Stimulated activated CD4-positive, alpha-beta T cell treated with anti-CD3 and anti-CD28 coated beads, TNF-alpha, amount 100 ng/mL, for 4 hours (primary cell): ENCODE measurements around the gene R3HCC1L.

Source experiments
- DNase-seq, 3 experiments: peaks; one replicate each; pipeline ENCODE4 v3.0.0-alpha.2; 2020; ENCODE audit warnings: low read depth in 3 of 3

Gene R3HCC1L

GRCh38 chr10:98231417-98231816 lies 97.0 kb downstream of the R3HCC1L start:
- no peak for DNase-seq

- no peak for DNase-seq
Measured at GRCh38 chr10:98235846-98236245, 101.4 kb downstream of the R3HCC1L start.

GRCh38 chr10:98236862-98237261 lies 102.4 kb downstream of the R3HCC1L start:
- DNase-seq = no peak

DNA sequence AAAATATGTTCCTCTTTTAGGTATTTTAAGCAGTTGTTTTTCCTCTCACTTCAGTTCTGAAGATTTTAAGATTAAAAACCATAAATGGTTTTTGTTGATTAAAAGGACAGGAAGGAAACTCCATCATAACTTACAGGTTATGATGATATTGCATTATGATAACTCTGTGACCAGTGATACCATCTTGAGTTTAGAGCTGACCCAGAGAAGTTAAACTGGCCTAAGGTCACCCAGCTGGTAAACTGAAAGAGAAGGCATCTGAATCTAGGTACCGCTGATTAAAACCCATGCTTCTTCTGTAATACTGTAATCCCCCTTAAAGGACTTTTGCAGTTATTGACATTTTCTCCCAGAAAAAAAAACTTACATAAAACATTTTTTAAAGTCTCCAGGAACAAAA lies 103.9 kb downstream of the R3HCC1L start:
- no peak for DNase-seq

- no peak for DNase-seq
Measured at GRCh38 chr10:98240524-98240923, 106.1 kb downstream of the R3HCC1L start.

- no peak for DNase-seq
Measured at GRCh38 chr10:98242823-98243222, 108.4 kb downstream of the R3HCC1L start.

DNA sequence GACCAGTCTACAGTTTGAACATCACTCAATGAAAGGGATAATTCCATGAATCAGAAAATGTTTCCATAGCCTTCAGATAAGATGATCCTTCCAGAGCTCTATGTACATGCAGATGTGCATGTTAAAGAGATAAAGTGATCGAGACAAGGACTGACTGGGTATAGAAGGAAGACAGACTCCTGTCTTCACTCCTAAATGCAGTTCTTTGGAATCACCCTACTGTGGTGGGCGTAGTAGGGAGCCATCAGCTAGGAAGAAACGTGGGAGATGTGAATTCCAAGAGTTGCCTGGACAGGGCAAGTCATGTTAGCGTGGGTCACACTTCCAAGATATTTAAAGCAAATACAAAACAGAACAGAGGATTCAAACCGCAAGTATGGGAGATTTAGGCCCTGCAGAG lies 109.7 kb downstream of the R3HCC1L start:
- no peak for DNase-seq

- DNase-seq = no peak
Measured at GRCh38 chr10:98244586-98244985, 110.1 kb downstream of the R3HCC1L start.

- no peak for DNase-seq
Measured at GRCh38 chr10:98246911-98247805, 112.7 kb downstream of the R3HCC1L start.

DNA sequence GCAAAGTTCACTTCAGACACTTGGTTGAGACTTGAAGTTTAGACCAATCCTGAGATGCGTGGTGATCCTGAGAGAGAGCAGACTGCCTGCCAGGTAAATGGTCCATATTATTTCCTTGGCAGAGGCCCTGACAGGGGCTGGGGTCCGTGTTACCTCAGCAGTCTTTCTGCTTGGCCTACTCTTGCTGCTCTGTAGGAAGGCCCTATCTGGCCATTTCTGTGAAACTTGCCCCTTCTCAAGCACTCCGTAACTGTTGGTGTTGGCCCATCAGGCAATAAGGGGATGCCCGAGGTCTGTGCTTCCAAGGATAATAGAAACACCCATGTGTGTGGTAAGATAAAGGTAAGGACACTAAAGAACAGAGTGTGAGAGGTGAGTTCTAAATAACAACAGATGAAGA lies 113.6 kb downstream of the R3HCC1L start:
- DNase-seq = no peak

- DNase-seq = no peak
Measured at GRCh38 chr10:98249134-98249533, 114.7 kb downstream of the R3HCC1L start.

- DNase-seq = no peak
Measured at GRCh38 chr10:98251399-98251798, 116.9 kb downstream of the R3HCC1L start.

DNA sequence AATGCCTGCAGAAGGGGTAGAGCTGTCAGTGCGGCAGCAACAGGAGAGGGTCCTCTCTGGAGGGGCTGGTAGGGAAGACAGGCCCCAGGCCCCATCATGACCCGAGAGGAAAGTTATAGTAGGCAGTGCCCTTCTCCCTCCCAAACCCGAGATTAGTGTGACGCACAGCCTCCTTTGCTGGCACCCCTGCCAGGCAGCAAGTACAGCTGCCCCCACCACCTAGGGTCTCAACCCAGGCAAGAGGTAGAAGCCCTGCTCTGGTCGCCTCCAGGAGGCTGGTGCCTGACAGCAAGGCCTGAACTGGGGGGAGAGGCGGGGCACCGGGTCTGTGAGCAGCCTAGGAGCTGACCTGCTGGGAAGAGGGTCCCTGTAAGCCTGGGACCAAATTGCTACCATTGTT lies 118.0 kb downstream of the R3HCC1L start:
- DNase-seq = no peak

DNA sequence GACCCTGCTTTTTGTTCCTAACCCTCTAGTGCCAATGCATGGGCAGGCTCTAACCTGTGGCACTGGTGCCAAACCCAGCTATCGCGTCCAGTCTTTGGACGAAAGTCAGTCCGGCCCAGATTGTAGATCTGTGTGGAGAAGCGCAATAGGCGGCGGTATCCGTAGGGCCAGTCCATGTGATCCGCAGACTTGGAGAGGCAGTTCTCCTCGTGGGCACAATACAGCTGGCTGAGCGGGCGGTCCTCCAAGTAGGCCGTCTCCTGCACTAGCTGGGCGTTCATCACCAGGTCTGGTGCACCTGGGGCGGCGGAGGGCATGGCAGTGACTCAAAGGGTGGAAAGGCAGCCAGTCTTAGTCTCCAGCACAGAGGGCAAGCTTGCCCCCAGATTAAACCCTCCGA lies 119.0 kb downstream of the R3HCC1L start:
- DNase-seq = no peak

DNA sequence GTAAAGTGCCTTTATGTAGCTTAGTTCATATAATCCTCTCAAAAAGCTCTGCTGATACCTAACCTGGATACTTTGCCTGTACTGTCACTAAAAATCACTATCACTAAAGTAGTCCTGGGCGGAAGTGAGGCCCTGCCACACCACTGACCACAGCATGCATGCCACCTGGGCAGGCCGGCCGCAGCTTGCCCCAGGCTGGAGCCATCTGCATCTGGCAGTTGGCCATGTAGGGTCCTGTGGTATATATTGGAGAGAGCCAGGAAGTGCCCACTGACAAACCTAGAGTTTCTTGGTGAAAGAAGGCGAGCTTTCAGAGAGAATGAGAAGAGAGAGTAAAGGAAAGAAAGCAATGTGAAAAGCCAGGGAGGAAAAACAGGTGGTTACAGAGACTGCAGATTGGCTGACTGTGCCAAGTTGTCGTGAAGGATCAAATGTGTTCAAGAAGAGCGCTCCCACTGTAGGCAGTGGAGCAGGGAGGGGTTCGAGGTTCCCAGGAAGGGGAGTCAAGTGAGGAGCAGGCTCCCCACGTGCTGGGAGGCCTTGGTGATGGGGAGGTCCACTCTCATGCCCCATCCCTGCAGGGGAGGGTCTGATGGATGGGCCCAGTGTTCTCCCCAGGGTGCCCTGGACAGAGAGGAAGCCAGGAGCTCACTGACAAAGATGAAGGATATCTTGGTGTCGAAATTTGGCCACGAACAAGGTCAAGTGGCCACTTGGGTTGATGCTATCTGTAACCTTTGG lies 119.9 kb downstream of the R3HCC1L start:
- DNase-seq = no peak

DNA sequence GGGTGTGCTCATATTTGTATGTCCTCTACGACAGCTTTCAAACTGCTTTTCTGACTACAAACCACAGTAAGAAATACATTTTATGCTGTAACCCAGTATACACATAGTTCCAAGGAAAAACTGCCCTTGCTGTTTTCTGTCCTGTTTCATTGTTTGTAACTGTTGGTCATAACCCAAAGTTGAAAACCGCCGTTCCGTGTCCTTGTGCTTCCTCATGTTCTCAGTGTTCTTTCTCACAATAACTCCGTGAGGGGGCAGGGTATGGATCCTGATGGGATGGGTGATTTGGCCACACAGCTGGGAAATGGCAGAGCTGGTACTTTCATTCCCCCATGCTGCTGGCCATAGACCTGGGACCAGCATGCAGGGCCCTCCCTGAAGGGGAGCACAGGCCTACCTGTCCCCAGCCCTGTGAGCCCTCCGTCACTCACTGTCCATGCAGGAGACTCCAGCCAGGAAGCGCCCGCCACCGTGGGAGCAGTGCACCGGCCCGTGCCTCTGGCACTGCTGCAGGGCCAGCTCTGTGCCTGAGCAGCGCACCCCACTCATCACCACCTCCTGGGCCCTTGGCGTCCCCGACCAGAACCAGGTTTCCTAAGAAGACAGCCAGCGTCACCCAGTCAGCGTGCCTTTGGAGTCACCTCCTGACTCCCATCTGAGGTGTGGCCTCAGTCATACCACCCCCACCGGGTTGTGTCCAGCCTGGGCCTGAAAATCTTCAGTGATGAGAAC lies 120.9 kb downstream of the R3HCC1L start:
- no peak for DNase-seq

DNA sequence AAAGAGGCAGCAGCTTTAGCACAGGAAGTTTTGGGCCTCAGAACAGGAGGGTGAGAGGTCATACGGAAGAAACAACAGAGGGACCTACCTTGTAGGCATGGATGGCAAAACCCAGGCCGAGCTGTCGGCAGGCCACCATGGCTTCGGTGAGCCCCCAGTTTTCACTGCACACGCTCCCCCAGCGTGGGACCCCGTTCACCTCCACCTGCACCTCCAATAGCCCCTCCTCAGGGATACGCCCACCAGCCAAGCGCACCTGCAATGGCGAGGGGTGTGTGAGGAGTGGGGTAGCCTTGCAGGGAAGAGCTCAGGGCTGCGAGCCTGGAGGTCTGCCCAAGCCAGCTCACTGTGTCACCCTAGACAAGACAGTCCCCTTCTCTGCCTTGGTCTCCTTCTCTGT lies 122.2 kb downstream of the R3HCC1L start:
- no peak for DNase-seq

DNA sequence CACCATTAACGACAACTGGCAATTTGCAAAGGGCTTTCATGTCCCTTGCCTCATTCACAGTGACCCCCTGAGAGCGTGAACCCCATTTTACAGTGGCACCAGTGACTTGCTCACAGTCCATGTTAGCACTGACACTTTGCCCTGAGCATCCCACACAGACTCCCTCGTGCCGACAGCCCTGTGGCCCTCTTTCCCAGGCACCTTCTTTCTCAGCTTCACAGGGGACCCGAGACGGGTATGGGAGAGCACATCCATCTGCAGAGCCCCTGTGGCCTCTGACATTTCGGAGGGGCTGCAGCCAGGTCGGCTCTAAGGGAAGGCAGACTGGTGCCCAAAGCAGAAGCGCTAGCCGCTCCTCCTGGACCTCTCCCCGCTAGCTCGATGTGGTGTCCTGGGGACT lies 122.7 kb downstream of the R3HCC1L start:
- DNase-seq = no peak

GRCh38 chr10:98257961-98258360 lies 123.5 kb downstream of the R3HCC1L start:
- no peak for DNase-seq

DNA sequence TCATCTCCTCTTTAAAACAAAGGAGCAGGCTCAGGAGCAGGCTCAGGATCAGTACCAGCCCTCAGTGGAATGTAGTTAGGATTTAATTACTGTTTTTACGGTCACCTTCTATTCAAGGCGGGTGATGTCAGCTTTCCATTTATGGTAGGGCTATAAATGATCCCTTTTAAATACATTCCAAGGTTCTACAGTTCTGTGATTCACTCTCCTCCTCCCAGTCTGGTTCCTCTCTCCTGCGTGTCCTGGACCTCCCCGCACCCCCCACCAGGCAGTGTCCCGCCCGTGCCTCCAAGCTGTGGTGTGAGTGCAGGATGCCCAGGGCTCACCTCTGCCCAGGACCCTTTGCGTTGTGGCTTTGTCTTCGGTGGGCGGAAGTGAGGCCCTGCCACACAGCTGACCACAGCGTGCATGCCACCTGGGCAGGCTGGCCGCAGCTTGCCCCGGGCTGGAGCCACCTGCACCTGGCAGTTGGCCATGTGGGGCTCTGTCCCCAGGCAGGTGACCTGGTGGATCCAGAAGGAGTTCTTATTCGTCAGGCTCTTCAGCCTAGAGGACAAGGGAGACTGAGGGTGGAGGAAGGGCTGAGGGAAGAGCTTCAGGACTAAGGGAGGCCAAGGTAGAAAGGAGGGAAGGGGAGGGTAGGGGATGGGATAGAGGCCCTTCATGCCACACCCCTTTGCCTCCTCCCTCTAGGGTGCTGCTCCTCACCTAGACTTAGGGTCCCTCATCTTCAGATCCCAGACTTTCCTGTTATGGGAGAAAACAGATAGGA lies 124.4 kb downstream of the R3HCC1L start:
- DNase-seq = no peak

DNA sequence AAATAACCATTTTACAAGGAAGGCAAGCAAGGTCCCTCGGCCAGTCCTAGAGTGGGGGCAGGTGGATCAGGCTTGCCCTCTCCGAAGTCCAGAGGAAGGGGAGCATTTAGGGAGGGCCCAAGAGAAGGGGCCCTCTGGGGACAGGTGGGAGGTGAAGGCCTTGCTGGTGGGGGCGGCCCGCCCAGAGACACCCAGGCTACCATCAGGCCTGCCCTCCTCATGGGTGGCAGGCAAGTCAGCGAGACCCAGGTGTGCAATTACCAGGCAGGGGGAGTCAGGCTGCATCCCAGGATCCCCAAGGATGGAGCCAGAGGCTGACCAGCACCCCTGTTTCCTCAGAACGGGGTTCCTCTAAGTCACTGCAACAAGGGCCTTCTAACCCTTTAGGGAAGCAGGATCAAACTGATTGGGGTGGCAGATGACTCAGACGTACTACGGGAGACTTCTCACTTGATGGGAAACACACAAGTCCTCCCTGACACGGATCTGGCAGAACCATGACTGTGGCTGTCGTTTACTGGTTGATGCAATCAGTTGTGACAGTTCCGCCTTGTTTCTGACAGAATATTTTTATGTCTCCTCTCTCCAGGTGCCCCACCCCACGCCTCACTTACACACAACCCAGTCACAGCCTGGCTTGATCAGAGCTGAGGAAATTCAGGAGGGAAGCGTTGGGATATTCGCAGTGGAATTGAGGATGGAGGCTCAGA lies 125.3 kb downstream of the R3HCC1L start:
- DNase-seq = no peak
